Small intestine (tissue), 7 donors: ENCODE measurements around the gene PLA2G4A. TPM values are rescaled to one million over a fixed set of nuclear protein-coding genes. Genes with fewer than 3 reads are reported as not detected.

ENCODE experiments used
- DNase-seq, 2 donors: peaks; one replicate each; pipeline versions ENCODE4 v3.0.0 to v3.0.0-alpha.2; 2013
- FAIRE-seq: peaks from 2 replicates; lab custom pipeline; 2012; peaks lifted over from hg19 to GRCh38; lab: Jason Lieb, UNC
- H3K27ac ChIP-seq, 3 donors: one replicate each; pipeline ENCODE4 v1.5.1; 2013; ENCODE audit warnings: low read length in 2 of 3, mild to moderate bottlenecking in 2 of 3, control low read depth in 1 of 3, inconsistent platforms in 1 of 3, low read depth in 1 of 3, moderate library complexity in 1 of 3
- H3K27me3 ChIP-seq, 3 donors: one replicate each; pipeline ENCODE4 v1.6.1; 2013; ENCODE audit warnings: low read length in 3 of 3, inconsistent platforms in 1 of 3; ENCODE audit not compliant: control insufficient read depth in 3 of 3, insufficient read depth in 3 of 3
- H3K36me3 ChIP-seq, 3 donors: one replicate each; pipeline ENCODE4 v1.6.1; 2013; ENCODE audit warnings: low read length in 3 of 3, inconsistent platforms in 1 of 3, low read depth in 1 of 3, mild to moderate bottlenecking in 1 of 3, moderate library complexity in 1 of 3; ENCODE audit not compliant: control insufficient read depth in 3 of 3, insufficient read depth in 2 of 3
- H3K4me1 ChIP-seq, 3 donors: one replicate each; pipeline ENCODE4 v1.6.1; 2013; ENCODE audit warnings: low read length in 2 of 3, inconsistent platforms in 1 of 3, low read depth in 1 of 3, mild to moderate bottlenecking in 1 of 3, moderate library complexity in 1 of 3; ENCODE audit not compliant: control insufficient read depth in 3 of 3, insufficient read depth in 2 of 3
- H3K4me3 ChIP-seq, 3 donors: one replicate each; pipeline ENCODE4 v1.5.1; 2013; ENCODE audit warnings: low read length in 3 of 3, control low read depth in 1 of 3, inconsistent platforms in 1 of 3, low read depth in 1 of 3, mild to moderate bottlenecking in 1 of 3, moderate library complexity in 1 of 3
- H3K9me3 ChIP-seq, 2 donors: one replicate each; pipeline ENCODE4 v1.6.1; 2013; ENCODE audit warnings: low read depth in 1 of 2, low read length in 1 of 2; ENCODE audit not compliant: control insufficient read depth in 2 of 2, insufficient read depth in 1 of 2
- WGBS, 3 donors: extraction: QIAGEN DNeasy Blood & Tissue Kit; methylation state at CpG; one replicate each; pipeline ENCODE4 v1.1.7; 2013; 5-methylcytosine and 5-hydroxymethylcytosine counted together
- polyA plus RNA-seq, 4 donors: library from polyadenylated mRNA; stranded (reverse) in 3 of 4; unstranded in 1 of 4; fragments of 200-250 nt in 3 of 4; fragments of 120-200 nt in 1 of 4; gene quantifications; one replicate each; pipeline versions ENCODE4 v1.2.1 to v1.2.3, GENCODE V29; 2013
- donor health status: healthy with polysubstance abuse.
- donor health status: control.
- donor health status: control.
- donor health status: Bipolar disorder and iron deficiency.
- donor health status: healthy.

PLA2G4A gene
- polyA plus RNA-seq, 4 donors, result 11.3 to 22.8 (median 14.8) TPM

DNA sequence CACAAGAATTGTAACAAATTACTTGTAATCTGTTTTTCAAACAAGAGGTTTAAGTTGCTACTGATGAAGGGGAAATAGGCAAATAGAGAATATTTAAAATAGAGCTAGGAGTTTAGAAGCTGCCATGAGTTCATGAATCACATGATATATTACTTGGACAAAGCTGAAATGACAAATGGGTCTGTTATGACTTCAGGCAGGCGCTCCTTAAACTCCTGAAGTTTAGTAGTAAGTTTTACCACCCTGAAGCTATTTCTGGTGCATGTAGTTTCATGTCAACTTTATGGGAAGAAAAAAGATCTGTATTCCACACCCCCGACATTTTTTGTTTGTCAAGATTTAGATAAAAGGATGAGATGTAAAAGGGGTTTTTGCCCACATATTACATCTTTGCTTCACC lies 58.5 kb downstream of the PLA2G4A start:
- Histone ChIP-seq H3K9me3 (peaks cover 0 to 7% of the 10 kb centered on the region in 2 donors), H3K27me3 (no peaks in the 10 kb centered on the region), H3K27ac (no peak overlapping the region), H3K4me1 (no peaks in the 10 kb centered on the region), H3K4me3 (no peak overlapping the region), H3K36me3 (peaks cover 0 to 3% (median 0%) of the 10 kb centered on the region in 3 donors)
- DNase-seq, result no peak
- no peak for FAIRE-seq
- 76 to 83% (median 78%) methylated on average over 2 of the region's 2 CpGs for WGBS, 3 donors

DNA sequence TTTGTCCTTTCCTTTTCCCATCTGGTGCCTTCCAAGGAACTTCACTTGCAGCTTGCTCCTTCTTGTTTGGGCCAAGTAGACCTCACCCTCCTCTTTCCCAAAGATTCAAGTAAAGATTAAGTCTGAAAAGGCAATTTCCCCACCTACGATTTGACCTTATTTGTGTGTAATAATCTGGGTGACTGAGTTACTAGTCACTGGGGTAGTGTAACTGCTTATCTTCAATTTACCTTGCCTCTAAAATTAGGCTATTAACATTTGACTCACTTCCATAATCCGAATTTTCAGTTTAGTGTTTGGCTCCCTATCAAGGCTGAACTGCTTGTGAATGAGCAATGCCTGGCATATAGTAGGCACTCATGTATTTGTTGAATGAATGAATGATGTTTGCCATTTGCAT lies 59.6 kb downstream of the PLA2G4A start:
- Histone ChIP-seq H3K9me3 (peaks cover 0 to 7% of the 10 kb centered on the region in 2 donors), H3K27ac (no peak overlapping the region), H3K27me3 (no peaks in the 10 kb centered on the region), H3K4me1 (no peaks in the 10 kb centered on the region), H3K4me3 (no peak overlapping the region), H3K36me3 (peaks cover 0 to 3% (median 0%) of the 10 kb centered on the region in 3 donors)
- WGBS, 3 donors, result 55 to 76% (median 60%) methylated on average over 2 of the region's 2 CpGs
- no peak for DNase-seq
- no peak for FAIRE-seq

DNA sequence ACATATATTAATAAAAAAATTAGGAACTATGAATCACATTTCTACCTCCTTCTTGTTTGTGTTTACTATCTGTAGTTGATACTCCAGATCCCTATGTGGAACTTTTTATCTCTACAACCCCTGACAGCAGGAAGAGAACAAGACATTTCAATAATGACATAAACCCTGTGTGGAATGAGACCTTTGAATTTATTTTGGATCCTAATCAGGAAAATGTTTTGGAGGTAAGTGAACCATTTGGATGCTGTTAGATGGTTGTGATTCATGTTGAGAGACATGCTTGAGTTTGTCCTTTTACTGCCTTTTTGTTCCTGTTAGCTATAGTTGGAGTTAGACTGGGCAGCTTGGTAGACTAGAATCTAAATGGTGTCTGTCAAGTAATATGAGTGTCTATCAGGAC lies 64.2 kb downstream of the PLA2G4A start:
- no peak overlapping the region for H3K4me3 ChIP-seq
- no peaks in the 10 kb centered on the region for H3K9me3 ChIP-seq
- no peaks in the 10 kb centered on the region for H3K4me1 ChIP-seq
- H3K27ac ChIP-seq, result no peak overlapping the region
- no peak for DNase-seq
- no peak for FAIRE-seq
- peaks cover 0 to 3% (median 0%) of the 10 kb centered on the region in 3 donors for H3K36me3 ChIP-seq
- no peaks in the 10 kb centered on the region for H3K27me3 ChIP-seq

DNA sequence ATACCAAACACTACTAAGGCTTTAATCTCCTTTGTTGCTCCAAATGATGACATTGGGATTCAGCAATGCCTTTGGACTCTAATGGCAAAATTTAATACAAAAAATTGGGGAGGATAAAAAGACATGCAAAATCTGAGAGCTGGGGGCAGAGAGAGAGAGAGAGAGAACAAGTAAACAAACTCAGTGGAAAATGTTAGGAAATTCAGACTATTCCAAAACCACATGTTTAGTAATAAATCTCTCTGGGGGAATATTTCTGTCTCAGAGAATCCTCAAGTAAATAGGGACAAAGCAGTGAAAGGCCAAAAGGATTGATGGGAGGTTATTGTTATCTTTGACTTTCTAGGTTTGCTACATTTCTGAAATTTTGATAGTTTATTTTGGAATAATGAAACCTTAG lies 65.7 kb downstream of the PLA2G4A start:
- DNase-seq (no peak), FAIRE-seq (no peak)
- H3K36me3 ChIP-seq, result peaks cover 0 to 3% (median 0%) of the 10 kb centered on the region in 3 donors
- H3K27me3 ChIP-seq, result no peaks in the 10 kb centered on the region
- no peaks in the 10 kb centered on the region for H3K4me1 ChIP-seq
- H3K4me3 ChIP-seq, result no peak overlapping the region
- no peaks in the 10 kb centered on the region for H3K9me3 ChIP-seq
- no peak overlapping the region for H3K27ac ChIP-seq

DNA sequence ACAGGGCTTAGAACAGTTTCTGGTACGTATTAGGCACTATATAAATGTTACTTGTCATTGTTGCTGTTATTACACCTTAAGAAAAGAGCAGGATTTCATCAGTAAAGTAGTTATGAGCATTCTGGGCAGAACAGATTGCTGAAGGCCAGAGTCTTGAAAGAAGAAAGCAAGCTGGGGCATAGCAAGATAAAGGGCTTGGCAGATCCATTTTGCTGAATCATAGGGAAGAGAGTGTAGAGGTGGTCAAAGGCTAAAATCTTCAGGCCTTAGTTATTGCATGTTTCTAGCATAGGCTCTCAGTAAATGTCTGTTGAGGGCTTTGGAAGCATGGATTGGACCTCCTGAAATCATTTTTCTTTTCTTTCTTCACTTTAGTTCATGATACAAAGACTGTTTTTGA lies 67.5 kb downstream of the PLA2G4A start:
- H3K36me3 ChIP-seq, result peaks cover 0 to 3% (median 0%) of the 10 kb centered on the region in 3 donors
- H3K27ac ChIP-seq, result no peak overlapping the region
- no peaks in the 10 kb centered on the region for H3K9me3 ChIP-seq
- no peaks in the 10 kb centered on the region for H3K27me3 ChIP-seq
- FAIRE-seq (no peak), DNase-seq (peak; percentile 20 to 47)
- H3K4me1 ChIP-seq, result no peaks in the 10 kb centered on the region
- 76 to 91% (median 88%) methylated on average over 1 of the region's 1 CpG for WGBS, 3 donors
- no peak overlapping the region for H3K4me3 ChIP-seq

DNA sequence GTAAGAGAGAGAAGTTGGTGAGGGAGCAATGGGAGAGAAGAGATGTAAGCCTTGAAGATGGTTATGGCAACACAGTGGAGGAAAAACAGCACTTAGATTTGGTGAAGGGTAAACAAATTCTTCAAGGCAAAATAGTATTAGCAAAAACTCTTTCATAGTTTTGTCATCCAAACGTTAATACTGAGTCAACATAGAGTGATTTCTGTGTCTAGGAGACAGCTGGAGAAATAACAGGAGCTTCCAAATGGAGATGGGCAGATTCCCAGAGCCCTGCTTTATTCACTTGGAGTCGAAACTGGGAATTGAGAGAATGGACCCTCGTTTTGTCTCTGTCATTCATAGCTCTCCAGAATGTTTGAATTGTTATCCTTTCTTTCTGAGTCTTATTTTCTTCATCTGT lies 68.3 kb downstream of the PLA2G4A start:
- Histone ChIP-seq H3K4me3 (no peak overlapping the region), H3K9me3 (no peaks in the 10 kb centered on the region), H3K27me3 (no peaks in the 10 kb centered on the region), H3K4me1 (no peaks in the 10 kb centered on the region), H3K27ac (peak overlapping the region in 1 of 3 donors; percentile 17), H3K36me3 (peaks cover 0 to 3% (median 0%) of the 10 kb centered on the region in 3 donors)
- DNase-seq (no peak), FAIRE-seq (no peak)
- 55 to 80% (median 56%) methylated on average over 3 of the region's 3 CpGs for WGBS, 3 donors

DNA sequence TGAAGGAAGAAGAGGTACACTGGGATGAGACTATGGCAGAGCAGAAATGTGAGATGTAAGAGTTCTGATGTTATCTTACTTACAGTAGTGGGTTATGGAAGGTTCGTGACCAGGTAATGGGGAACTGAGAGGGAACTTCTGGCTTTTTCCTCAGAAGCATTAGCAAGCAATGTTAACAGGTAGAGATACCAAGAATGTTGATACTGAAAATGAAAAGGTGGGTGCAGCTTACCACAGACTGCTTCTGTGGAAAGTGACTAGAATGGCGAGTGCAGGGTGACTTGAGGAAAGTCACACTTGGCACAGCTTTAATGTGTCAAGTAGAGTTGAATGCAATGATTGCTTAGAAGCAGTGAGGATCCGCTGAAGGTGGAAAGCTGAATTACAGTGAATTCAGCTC lies 70.8 kb downstream of the PLA2G4A start:
- H3K27me3 ChIP-seq, result no peaks in the 10 kb centered on the region
- H3K4me3 ChIP-seq, result no peak overlapping the region
- H3K27ac ChIP-seq, result no peak overlapping the region
- WGBS, 3 donors, result 85 to 96% (median 86%) methylated on average over 3 of the region's 3 CpGs
- H3K36me3 ChIP-seq, result no peaks in the 10 kb centered on the region
- H3K9me3 ChIP-seq, result no peaks in the 10 kb centered on the region
- DNase-seq (no peak), FAIRE-seq (no peak)
- H3K4me1 ChIP-seq, result peaks cover 0 to 2% (median 0%) of the 10 kb centered on the region in 3 donors

DNA sequence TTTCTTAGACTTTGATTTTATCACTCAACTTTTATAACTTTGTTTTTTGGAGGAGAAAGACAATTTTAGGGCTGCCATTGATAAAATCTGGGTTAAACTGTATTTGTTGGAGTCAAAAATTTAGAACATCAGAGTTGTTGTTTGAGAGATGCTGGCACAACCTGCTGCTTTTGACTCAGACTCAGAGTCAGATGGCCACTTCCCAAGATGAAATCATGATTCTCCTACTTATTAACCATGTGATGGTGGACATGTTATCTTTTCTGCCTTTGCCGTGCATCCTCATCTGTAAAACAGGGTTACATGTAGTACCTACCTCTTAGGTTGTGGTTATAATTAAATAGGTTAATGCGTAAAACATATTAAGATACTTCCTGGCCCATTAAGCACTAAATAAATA lies 71.2 kb downstream of the PLA2G4A start:
- H3K4me1 ChIP-seq, result peaks cover 0 to 2% (median 0%) of the 10 kb centered on the region in 3 donors
- H3K9me3 ChIP-seq, result no peaks in the 10 kb centered on the region
- FAIRE-seq, result no peak
- H3K4me3 ChIP-seq, result no peak overlapping the region
- DNase-seq, result no peak
- 91 to 100% (median 93%) methylated on average over 2 of the region's 2 CpGs for WGBS, 3 donors
- no peaks in the 10 kb centered on the region for H3K27me3 ChIP-seq
- no peak overlapping the region for H3K27ac ChIP-seq
- H3K36me3 ChIP-seq, result no peaks in the 10 kb centered on the region

DNA sequence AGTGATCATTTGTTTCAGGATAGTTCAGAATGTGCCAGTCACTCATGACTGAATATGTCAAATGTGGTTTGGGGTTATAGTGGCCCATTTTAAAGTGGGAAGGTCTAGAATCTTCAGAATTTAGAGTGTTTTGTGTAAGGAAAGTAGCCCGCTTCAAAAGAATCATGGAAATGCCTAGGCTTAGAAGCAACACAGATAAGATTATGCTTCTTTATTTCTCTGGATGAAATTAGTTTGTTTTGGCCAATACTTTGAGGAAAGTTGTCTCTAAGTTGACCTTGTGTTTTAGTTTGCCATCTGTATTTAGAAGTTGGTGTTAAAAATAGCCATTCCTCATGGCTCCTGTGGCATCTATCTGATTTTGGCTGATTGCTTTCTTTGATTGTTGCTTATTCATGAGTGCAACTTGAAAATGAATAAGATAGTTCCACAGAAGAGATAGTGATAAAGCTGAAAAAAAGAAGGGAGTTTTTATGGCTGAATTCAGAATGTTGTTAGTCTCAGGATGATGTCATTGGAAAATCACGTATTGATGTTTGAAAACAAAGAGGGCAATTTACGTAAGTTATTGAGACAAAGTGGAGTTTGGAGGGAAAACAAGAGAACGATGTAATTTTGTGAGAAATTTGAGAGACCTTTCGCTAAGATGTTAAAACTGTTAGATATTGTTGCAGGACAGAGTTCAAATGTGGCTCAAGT lies 71.9 kb downstream of the PLA2G4A start:
- Histone ChIP-seq H3K9me3 (no peaks in the 10 kb centered on the region), H3K4me1 (peaks cover 0 to 2% (median 0%) of the 10 kb centered on the region in 3 donors), H3K27ac (no peak overlapping the region), H3K27me3 (no peaks in the 10 kb centered on the region), H3K36me3 (no peaks in the 10 kb centered on the region), H3K4me3 (no peak overlapping the region)
- FAIRE-seq (no peak), DNase-seq (no peak)
- 81 to 94% (median 93%) methylated on average over 5 of the region's 5 CpGs for WGBS, 3 donors
